ENCODE measurements around the gene GNB1L. TPM values are rescaled to one million over a fixed set of nuclear protein-coding genes. Genes with fewer than 3 reads are reported as not detected.

Gene GNB1L
- total RNA-seq, 2 experiments from 2014 or later, result 7.6 to 12.4 TPM

DNA sequence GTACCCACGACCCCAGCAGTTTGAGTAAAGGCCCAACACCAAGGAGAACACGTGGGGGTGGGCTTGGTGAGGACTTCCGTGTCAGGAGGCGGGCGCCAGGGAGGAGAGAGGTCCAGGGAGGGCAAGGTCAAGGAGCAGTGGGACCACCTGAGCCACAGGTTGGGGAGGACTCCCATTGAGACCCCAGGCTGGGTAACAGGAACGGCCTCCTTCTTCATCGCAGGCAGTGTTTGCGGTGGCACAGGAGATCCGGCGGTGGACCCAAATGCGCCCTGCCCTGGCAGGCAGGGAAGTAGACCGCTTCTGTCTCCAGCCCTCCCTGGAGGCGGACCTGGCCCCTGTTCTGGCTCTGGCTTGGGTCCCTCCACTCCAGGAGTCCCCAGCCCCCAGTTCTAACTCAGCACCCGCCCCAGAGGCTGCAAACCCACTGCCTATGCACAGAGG, 100.0 kb downstream of the GNB1L start:
- ChIA-PET CTCF (no interaction called here), POLR2A (no interaction called here)
- H3K27ac Mint-ChIP-seq, result no peak overlapping the region
- intact Hi-C loops (cut with DNase I, micrococcal nuclease), result loop anchor here in 1 of 2 experiments (5.0 kb wide), 1 partner anchor 138 kb away; no protein-coding TSS in a partner anchor
- no peak overlapping the region for H3K4me3 Mint-ChIP-seq
- no peaks in the 10 kb centered on the region for H3K36me3 Mint-ChIP-seq (ENCODE audit: low read depth)
- peaks cover 39% of the 10 kb centered on the region for H3K27me3 Mint-ChIP-seq
- H3K9me3 Mint-ChIP-seq (ENCODE audit: low read depth), result no peaks in the 10 kb centered on the region
- peaks cover 19% of the 10 kb centered on the region for H3K4me1 Mint-ChIP-seq
- ATAC-seq (no peak), DNase-seq (no peak)

DNA sequence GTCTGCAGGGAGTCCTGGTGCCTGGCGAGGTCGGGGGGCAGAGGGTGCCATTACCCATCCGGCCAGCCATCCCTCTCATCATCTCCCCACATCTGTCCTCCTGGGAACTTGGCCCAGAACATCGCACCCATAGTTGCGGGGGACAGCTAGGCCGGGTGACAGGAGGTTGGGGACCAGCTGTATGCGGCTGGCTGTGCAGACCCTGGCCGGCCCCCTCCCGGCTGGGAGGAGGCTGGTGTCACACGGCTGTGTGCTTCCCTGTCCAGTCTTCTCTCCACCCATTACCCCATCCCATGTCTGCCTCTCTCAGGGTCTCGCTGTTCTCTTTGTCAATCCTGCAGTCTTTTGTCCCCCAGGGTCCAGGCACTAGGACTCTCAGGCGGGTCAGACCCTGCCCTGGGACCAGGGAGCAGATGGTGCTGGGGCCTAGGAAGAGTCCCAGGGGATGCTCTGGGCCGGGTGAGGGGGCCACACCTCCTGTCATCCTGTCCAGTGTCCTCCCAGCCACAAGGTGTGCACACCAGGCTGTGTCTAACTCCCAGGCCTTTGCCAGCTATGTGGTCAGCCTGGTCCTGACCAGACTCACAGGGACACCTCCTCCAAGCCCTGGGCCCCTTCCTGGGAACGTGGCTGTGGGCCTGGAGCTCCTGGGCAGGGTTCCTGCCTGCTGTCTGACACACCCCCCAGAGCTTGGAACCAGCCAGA, 100.5 kb downstream of the GNB1L start:
- ChIA-PET CTCF (interaction anchor here (0.6 kb wide), 2 partner anchors 9 to 163 kb away, joined by 3 to 4 read pairs; no protein-coding TSS in a partner anchor), POLR2A (no interaction called here)
- peaks cover 15% of the 10 kb centered on the region for H3K4me1 Mint-ChIP-seq
- H3K36me3 Mint-ChIP-seq (ENCODE audit: low read depth), result no peaks in the 10 kb centered on the region
- peaks cover 35% of the 10 kb centered on the region for H3K27me3 Mint-ChIP-seq
- no peaks in the 10 kb centered on the region for H3K9me3 Mint-ChIP-seq (ENCODE audit: low read depth)
- intact Hi-C loops (cut with DNase I, micrococcal nuclease), result no loop called here
- H3K27ac Mint-ChIP-seq, result no peak overlapping the region
- no peak overlapping the region for H3K4me3 Mint-ChIP-seq
- ATAC-seq (no peak), DNase-seq (no peak)

DNA sequence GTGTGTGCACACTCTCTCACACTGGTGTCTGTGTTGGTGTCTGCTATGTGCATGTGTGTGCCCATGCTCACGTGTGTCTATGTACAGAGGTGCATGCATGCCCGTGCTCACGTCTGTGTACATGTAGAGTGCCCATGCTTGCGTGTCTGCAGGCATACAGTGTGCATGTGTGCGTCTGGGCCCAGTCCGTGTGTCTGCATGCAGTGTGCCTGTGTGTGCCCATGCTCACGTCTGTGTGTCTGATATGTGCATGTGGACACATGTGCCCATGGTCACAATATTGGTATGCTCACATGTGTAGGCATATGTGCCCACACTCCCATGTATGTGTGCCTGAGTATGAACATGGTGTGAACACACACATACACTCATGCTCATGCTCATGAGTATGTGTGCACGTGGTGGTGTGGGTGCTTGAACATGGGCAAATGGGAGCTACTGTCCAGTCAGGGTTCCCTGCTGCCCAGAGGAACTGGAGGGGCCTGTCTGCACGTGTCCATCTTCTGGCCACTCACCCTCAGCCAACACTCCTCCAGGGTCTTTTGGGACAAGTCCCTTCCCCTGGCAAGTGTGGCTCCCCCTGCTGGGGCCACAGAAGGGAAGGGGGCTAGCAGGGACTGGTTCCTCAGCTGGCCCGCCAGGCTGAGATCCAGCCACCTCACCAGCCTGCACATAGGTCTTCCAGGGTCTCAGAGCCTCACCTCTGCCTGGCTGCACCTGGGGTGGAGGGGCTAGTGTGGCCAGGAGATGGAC, 101.4 kb downstream of the GNB1L start:
- ChIA-PET CTCF (interaction anchor here (0.6 kb wide), 2 partner anchors 10 to 164 kb away, joined by 3 to 4 read pairs; no protein-coding TSS in a partner anchor), POLR2A (interaction anchor here (0.7 kb wide), 1 partner anchor 17 kb away, joined by 3 read pairs; no protein-coding TSS in a partner anchor)
- H3K27me3 Mint-ChIP-seq, result peaks cover 33% of the 10 kb centered on the region
- H3K4me3 Mint-ChIP-seq, result no peak overlapping the region
- ATAC-seq (no peak), DNase-seq (no peak)
- no peaks in the 10 kb centered on the region for H3K9me3 Mint-ChIP-seq (ENCODE audit: low read depth)
- intact Hi-C loops (cut with DNase I, micrococcal nuclease), result no loop called here
- H3K4me1 Mint-ChIP-seq, result peaks cover 15% of the 10 kb centered on the region
- no peaks in the 10 kb centered on the region for H3K36me3 Mint-ChIP-seq (ENCODE audit: low read depth)
- H3K27ac Mint-ChIP-seq, result no peak overlapping the region

DNA sequence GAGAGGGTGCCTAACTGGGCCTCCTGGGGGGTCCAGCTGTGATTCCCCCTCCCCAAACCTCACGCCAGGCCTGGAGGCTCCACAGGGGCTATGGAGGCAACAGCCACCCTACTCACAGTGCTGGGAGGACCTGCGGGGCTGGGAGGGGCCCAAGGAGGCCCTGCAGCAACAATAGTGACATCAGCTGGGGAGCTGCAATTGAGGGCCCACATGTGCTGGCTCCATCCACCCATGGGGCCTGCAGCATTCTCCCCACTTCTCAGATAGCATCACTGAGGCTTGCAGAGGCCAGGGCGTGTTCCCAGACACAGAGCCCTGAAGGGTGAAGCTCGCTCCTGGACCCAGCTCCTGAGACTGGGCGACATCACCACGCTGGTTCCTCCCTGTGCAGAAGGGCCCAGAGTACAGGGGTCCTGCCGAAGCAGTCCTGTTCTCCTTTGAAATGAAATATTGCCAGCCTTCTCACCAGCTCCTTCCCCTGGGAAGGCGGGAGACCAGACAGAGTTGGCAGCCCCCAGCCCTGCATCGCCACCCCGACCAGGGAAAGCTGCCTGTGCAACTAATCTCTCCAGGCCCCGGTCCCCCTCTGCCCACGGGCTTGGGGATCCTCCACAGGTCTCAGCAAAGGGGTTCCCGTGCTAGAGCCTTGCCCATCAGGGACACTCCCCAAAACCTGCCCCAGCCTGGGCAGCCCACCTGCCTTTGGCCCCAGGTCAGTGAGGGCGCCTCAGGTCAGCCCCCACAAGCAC, 103.0 kb downstream of the GNB1L start:
- no peak for DNase-seq
- peaks cover 22% of the 10 kb centered on the region for H3K27me3 Mint-ChIP-seq
- no peak overlapping the region for H3K27ac Mint-ChIP-seq
- CTCF ChIA-PET, result interaction anchor here (1.0 kb wide), 1 partner anchor 83 kb away, joined by 3 read pairs; no protein-coding TSS in a partner anchor
- no peak for ATAC-seq
- peaks cover 9% of the 10 kb centered on the region for H3K4me1 Mint-ChIP-seq
- POLR2A ChIA-PET, result no interaction called here
- H3K36me3 Mint-ChIP-seq (ENCODE audit: low read depth), result no peaks in the 10 kb centered on the region
- no peaks in the 10 kb centered on the region for H3K9me3 Mint-ChIP-seq (ENCODE audit: low read depth)
- no peak overlapping the region for H3K4me3 Mint-ChIP-seq
- intact Hi-C loops (cut with DNase I, micrococcal nuclease), result no loop called here

DNA sequence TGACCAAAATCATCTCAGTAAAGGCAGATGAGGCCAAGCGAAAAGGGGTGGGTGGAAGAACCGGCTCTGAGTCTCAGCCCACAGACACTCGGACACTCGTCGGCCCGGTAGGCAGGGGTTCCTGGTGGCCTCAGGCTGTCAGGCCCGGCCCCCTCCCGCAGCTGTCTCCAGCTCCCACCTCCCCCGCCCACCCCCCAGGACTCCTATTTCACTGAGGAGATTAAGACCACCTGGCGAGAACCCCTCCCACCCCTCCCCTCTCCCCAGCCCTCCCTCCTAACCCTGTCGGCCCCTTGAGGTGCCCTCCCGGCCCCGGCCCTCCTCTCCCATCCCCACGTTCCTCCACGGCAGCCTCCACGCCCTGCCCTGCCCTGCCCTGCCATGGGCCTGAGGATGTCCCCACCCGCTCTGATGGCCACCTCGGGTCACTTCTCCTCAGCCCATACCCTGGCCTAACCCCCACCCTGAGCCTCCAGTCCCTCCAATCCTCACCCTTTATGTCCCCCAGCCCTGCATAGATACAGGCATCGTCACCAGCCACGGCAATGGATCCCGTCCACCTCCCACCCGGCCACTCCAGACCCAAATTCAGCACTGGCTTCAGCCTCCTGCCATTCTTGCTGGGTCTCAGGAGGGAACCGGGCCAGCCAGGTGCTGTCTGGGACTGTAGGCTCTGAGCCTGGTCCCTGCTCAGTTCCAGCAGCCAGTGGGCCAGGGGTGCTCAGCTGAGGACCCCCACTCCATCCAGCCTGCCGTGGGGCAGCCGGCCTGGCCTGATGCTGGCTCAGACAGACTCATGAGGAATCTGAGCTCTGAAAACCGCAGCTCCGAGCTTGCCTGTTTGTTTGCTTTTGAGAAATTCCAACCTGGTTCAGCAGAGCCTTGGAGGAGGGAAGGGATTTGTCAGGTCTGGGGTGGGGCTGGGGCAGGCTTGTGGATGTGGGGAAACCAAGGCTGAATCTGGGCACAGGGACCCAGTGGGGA, 103.9 kb downstream of the GNB1L start:
- Mint-ChIP-seq H3K4me1 (peaks cover 2% of the 10 kb centered on the region), H3K27ac (no peak overlapping the region), H3K36me3 (ENCODE audit: low read depth) (no peaks in the 10 kb centered on the region), H3K9me3 (ENCODE audit: low read depth) (no peaks in the 10 kb centered on the region), H3K4me3 (no peak overlapping the region), H3K27me3 (peaks cover 16% of the 10 kb centered on the region)
- DNase-seq (no peak), ATAC-seq (no peak)
- intact Hi-C loops (cut with DNase I, micrococcal nuclease), result no loop called here
- ChIA-PET POLR2A (no interaction called here), CTCF (interaction anchor here (1.0 kb wide), 1 partner anchor 82 kb away, joined by 3 read pairs; no protein-coding TSS in a partner anchor)

DNA sequence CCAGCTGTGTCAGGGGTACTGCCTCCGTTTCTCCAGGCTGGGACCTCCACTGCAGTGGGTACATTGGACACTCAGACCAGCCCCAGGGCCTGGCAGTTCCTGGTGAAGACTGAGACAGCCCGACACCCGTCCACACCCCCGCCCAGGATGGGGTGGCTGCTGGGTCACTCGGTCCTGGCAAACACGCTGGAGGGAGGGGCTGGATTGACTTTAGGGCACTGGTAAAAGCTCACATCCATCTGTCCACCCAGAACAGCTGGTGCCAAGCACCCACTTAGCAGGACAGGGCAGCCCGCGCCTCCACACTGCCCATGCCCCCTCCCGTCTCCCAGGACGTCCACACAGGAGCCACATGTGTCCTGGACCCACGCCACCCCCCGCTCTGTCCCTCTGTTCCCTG, 104.8 kb downstream of the GNB1L start:
- Mint-ChIP-seq H3K4me3 (no peak overlapping the region), H3K27ac (no peak overlapping the region), H3K36me3 (ENCODE audit: low read depth) (no peaks in the 10 kb centered on the region), H3K27me3 (peaks cover 11% of the 10 kb centered on the region), H3K9me3 (ENCODE audit: low read depth) (no peaks in the 10 kb centered on the region), H3K4me1 (no peaks in the 10 kb centered on the region)
- POLR2A ChIA-PET, result no interaction called here
- intact Hi-C loops (cut with DNase I, micrococcal nuclease), result no loop called here
- CTCF ChIA-PET, result no interaction called here
- ATAC-seq (no peak), DNase-seq (no peak)

DNA sequence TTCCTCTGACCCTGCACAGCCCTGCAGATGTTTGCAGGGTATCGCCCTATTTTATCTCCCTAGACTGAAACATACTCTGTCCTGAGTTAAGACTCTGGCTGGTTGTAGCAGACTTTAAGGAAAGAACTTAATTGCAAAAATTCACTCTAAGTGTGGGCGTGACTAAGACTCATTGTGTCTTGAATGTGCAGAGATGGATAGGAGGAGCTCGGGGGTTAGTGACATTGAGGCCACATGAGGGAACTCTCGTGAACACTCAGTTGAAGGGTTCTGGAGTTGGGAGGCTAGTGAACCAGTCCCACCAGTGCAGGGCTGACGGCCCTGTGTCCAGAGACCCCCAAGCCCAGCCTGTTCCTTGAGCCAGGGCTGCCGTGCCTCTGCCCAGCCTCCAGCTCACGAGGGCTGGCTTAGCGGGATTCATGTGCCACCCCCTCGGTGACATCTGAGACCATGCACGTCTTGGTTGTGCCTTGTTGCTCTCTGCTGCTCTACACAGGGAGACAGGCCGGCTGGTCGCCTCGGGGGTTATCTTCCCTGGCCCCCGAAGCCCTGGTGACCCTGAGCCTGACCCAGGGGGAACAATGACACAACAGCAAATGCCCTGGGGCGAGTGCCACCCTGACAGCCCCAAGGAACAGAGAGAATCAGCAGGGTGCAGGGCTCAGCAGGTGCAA, 105.5 kb downstream of the GNB1L start:
- Mint-ChIP-seq H3K9me3 (ENCODE audit: low read depth) (no peaks in the 10 kb centered on the region), H3K4me1 (no peaks in the 10 kb centered on the region), H3K36me3 (ENCODE audit: low read depth) (no peaks in the 10 kb centered on the region), H3K4me3 (no peak overlapping the region), H3K27me3 (peaks cover 4% of the 10 kb centered on the region), H3K27ac (no peak overlapping the region)
- POLR2A ChIA-PET, result no interaction called here
- DNase-seq (no peak), ATAC-seq (no peak)
- CTCF ChIA-PET, result interaction anchor here (1.0 kb wide), 1 partner anchor 25 kb away, joined by 4 read pairs; no protein-coding TSS in a partner anchor
- intact Hi-C loops (cut with DNase I, micrococcal nuclease), result no loop called here

DNA sequence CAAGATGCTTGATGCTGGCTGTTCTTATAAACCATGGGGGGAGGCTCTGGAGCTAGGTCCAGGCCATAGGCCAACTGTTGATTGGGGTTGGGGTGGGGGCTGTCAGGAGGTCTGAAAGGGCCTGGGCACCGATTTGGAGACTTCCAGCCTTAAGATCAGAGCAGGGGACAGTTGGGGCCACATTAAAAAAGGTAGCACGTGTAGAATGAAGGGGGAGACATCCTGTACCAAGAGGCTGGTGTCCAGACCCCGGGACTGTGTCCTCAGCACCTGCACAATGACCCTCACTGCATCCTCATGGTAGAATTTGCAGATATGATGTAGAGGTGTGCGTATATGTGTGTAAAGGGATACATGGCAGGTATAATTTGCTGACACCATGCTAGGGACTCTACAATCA, 106.5 kb downstream of the GNB1L start:
- intact Hi-C loops (cut with DNase I, micrococcal nuclease), result no loop called here
- ChIA-PET POLR2A (no interaction called here), CTCF (interaction anchor here (0.6 to 1.9 kb wide), 3 partner anchors 18 to 266 kb away, joined by 3 to 5 read pairs (median 4); no protein-coding TSS in a partner anchor)
- Mint-ChIP-seq H3K9me3 (ENCODE audit: low read depth) (no peaks in the 10 kb centered on the region), H3K4me3 (no peak overlapping the region), H3K36me3 (ENCODE audit: low read depth) (no peaks in the 10 kb centered on the region), H3K27ac (no peak overlapping the region), H3K4me1 (no peaks in the 10 kb centered on the region), H3K27me3 (no peaks in the 10 kb centered on the region)
- DNase-seq (no peak), ATAC-seq (no peak)

DNA sequence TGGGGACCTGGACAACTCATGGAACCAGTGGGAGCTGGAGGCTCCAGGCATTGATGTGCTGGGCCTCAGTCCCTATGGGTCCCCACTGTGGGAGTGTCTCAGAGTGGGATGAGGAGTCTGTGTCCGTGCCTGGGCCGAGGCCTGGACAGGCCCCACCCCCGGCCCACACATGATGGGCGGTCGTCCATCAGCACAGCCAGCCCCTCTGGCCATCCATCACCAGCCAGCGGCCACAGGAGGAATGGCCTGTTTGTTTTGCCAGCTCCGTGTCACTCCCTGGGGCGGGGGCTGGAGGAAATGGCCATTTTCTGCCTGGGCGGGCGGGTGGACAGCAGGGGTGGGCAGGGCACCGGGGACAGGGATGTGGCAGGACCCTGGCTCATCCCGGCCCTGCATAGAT, 107.1 kb downstream of the GNB1L start:
- Mint-ChIP-seq H3K4me3 (no peak overlapping the region), H3K27ac (no peak overlapping the region), H3K27me3 (no peaks in the 10 kb centered on the region), H3K9me3 (ENCODE audit: low read depth) (no peaks in the 10 kb centered on the region), H3K4me1 (no peaks in the 10 kb centered on the region), H3K36me3 (ENCODE audit: low read depth) (no peaks in the 10 kb centered on the region)
- CTCF ChIA-PET, result interaction anchor here (0.6 to 1.9 kb wide), 2 partner anchors 17 to 265 kb away, joined by 3 to 5 read pairs; no protein-coding TSS in a partner anchor
- ATAC-seq (no peak), DNase-seq (no peak)
- intact Hi-C loops (cut with DNase I, micrococcal nuclease), result no loop called here
- POLR2A ChIA-PET, result no interaction called here

DNA sequence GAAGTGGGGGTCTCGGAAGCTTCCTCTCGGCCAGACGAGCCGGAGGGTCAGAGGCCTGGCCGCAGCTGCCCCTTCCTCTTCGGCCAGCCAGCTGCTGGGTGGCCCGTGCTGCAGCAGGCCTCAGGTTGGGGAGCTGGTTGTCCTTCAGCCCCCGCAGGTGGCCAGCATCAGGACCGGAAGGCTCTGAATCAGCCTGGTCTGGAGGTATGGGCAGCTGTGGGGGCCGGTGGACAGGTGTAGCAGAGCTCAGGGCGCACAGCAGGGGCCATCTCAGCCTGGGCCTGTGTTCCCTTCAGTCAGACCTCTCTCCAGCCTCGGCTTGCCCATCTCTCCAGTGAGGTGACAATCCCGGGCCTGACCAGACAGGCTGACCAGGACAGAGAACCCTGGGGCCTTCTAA, 107.9 kb downstream of the GNB1L start:
- ATAC-seq (no peak), DNase-seq (no peak)
- Mint-ChIP-seq H3K36me3 (ENCODE audit: low read depth) (no peaks in the 10 kb centered on the region), H3K4me3 (no peak overlapping the region), H3K27ac (no peak overlapping the region), H3K4me1 (no peaks in the 10 kb centered on the region), H3K27me3 (no peaks in the 10 kb centered on the region), H3K9me3 (ENCODE audit: low read depth) (no peaks in the 10 kb centered on the region)
- intact Hi-C loops (cut with DNase I, micrococcal nuclease), result no loop called here
- ChIA-PET CTCF (interaction anchor here (1.9 kb wide), 1 partner anchor 16 kb away, joined by 5 read pairs; no protein-coding TSS in a partner anchor), POLR2A (no interaction called here)

Data from activated CD4-positive, alpha-beta T cell treated with anti-CD3 and anti-CD28 coated beads for 36 hours (primary cell).